ENCODE data around the gene PDE1C. TPM values are rescaled to one million over a fixed set of nuclear protein-coding genes. Genes with fewer than 3 reads are reported as not detected.
A peak's percentile ranks its signal among the peaks of the same experiment; 100 is the strongest.

The PDE1C gene
- total and polyA plus RNA-seq, 2 of the 4 experiments (the other 2 are of a cell fraction) = 14.2 to 61.5 TPM

DNA sequence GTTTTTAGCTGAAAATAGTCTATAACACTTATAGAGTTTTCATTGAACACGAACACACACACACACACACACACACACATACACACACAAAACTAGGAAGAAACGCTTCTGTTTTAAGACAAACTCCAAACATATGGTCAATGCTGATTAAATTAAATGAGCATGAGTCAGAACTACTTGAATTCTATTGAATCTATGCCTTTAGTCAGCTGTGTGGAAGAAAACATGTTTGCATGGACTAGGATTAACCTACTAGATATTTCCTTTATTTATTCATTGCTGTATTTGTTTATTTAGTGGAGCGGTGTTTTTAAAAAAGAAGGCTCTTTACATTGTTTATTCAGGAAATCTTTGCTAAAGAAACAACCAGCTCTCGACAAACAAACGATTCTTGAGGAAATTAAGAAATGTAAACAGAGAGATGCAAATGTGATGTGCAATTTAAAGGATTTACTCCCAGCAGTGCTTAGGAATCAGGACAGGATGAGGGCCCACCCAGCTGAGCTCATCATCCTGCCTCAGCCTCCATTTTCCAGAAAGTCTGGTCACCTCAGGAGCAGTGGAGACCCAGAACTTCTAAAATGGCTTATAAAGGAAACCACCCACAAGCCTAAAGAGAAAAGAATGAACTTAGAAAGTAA, 83.2 kb downstream of the PDE1C start:
- dilution Hi-C loops (cut with HindIII; ENCODE audit: low sequenced_read_pairs, unreplicated experiment) = no loop called here
- Histone ChIP-seq H3K4me3 (ENCODE audit: insufficient read depth, low read depth, low read length) (no peak overlapping the region), H3K4me1 (ENCODE audit: control insufficient read depth, insufficient read depth, low read length) (peaks cover 11% of the 10 kb centered on the region), H4K5ac (ENCODE audit: low read depth, low read length) (peak overlapping the region; percentile 100), H3K27me3 (ENCODE audit: control insufficient read depth, insufficient read depth, low read length) (no peaks in the 10 kb centered on the region), H3K18ac (ENCODE audit: low read depth, low read length) (peak overlapping the region; percentile 99; the same call in 1 of the 2 replicates), H3K4me2 (ENCODE audit: low read depth, low read length) (peak overlapping the region; percentile 59), H3K9ac (ENCODE audit: low read depth, low read length) (peak overlapping the region; percentile 46; the same call in 1 of the 2 replicates), H3K23ac (ENCODE audit: low read depth, low read length) (peak overlapping the region; percentile 93; the same call in 1 of the 2 replicates), H3K36me3 (ENCODE audit: control insufficient read depth, insufficient read depth, low read length) (no peaks in the 10 kb centered on the region; the same call in 1 of the 2 replicates), H4K8ac (ENCODE audit: low read depth in 2 of 2, low read length in 2 of 2) (peak overlapping the region; percentile 81 to 88; a peak in 3 of 4 replicates), H3K4ac (ENCODE audit: low read depth, low read length) (peak overlapping the region; percentile 96), H2AFZ (replicated peaks; ENCODE audit: low read length, poor library complexity) (peak overlapping the region; percentile 34), H4K20me1 (ENCODE audit: insufficient read depth, low read length) (no peaks in the 10 kb centered on the region), H3K27ac (ENCODE audit: insufficient read depth, low read length) (peak overlapping the region; percentile 95), H2AK5ac (ENCODE audit: low read depth, low read length) (no peak overlapping the region), H2BK20ac (ENCODE audit: low read depth, low read length) (peak overlapping the region; percentile 98; the same call in 1 of the 2 replicates), H3K9me3 (ENCODE audit: control insufficient read depth, insufficient read depth, low read length) (no peaks in the 10 kb centered on the region), H4K91ac (ENCODE audit: insufficient read depth, low read depth, low read length) (peak overlapping the region; percentile 97), H3K9me1 (ENCODE audit: insufficient read depth, low read length) (peaks cover 7% of the 10 kb centered on the region), H2AK9ac (replicated peaks; ENCODE audit: low read depth, low read length, poor library complexity) (peak overlapping the region; percentile 33), H3K56ac (ENCODE audit: extremely low read depth, insufficient read depth, low read length) (peak overlapping the region; percentile 87; the same call in 1 of the 2 replicates), H3K14ac (replicated peaks; ENCODE audit: low read depth, low read length) (peak overlapping the region; percentile 77), H2BK15ac (ENCODE audit: low read depth, low read length) (peak overlapping the region; percentile 94; the same call in 1 of the 3 replicates), H2BK120ac (ENCODE audit: low read depth, low read length) (peak overlapping the region; percentile 97), H2BK5ac (ENCODE audit: low read depth, low read length, poor library complexity, severe bottlenecking) (peak overlapping the region; percentile 98), H3K79me1 (ENCODE audit: low read depth in 1 of 2, low read length in 2 of 2) (peaks cover 12 to 22% of the 10 kb centered on the region in 2 experiments; a peak in 3 of 4 replicates)
- peak; percentile 77 for DNase-seq
- in situ Hi-C loops (cut with MboI; ENCODE audit: low sequenced_read_pairs) = no loop called here
- ChIA-PET POLR2A (ENCODE audit: unreplicated experiment) (interaction anchor here (0.5 kb wide), 1 partner anchor 132 kb away, joined by 4 read pairs; no protein-coding TSS in a partner anchor), CTCF (no interaction called here)
- TF ChIP-seq FOS (IDR thresholded peaks at IDR 0.05; ENCODE audit: low read depth, low read length) (no peak), POLR2A (IDR thresholded peaks at IDR 0.05; ENCODE audit: low read depth, low read length) (no peak), RCOR1 (IDR thresholded peaks at IDR 0.05; ENCODE audit: insufficient replicate concordance, low read length) (no peak), CEBPB (IDR thresholded peaks at IDR 0.05; ENCODE audit: low read depth, low read length) (no peak), MAZ (IDR thresholded peaks at IDR 0.05; ENCODE audit: borderline replicate concordance, low read depth, low read length) (no peak), USF2 (IDR thresholded peaks at IDR 0.05; ENCODE audit: low read depth, low read length) (no peak)
- intact Hi-C loops (cut with micrococcal nuclease) = no loop called here
- no CpG with 5 or more reads among the region's 5 CpGs for WGBS, 2 experiments (ENCODE audit: extremely low coverage in 2 of 2, insufficient read length in 1 of 2)
- no TSS peak for BruUV-seq (replicated peaks)
- ATAC-seq (ENCODE audit: low read depth) = peak; percentile 84

Data from IMR-90 (cell line).